HG02588 (cell line): ENCODE measurements around the gene CXorf58.
A peak's percentile ranks its signal among the peaks of the same experiment; 100 is the strongest.

Source experiments
- ATAC-seq: cut with Tn5 transposase; IDR thresholded peaks from one replicate; pipeline ENCODE4 v1.9.1; 2021; ENCODE audit warnings: mild to moderate bottlenecking, moderate library complexity; ENCODE audit not compliant: unreplicated experiment

The CXorf58 gene

GRCh38 chrX:23900220-23900797 lies 7.5 kb upstream of the CXorf58 start:
- ATAC-seq = no peak

- no peak for ATAC-seq
Observed at GRCh38 chrX:23901060-23901459, 6.7 kb upstream of the CXorf58 start.

- no peak for ATAC-seq
Observed at GRCh38 chrX:23901805-23902204, 6.0 kb upstream of the CXorf58 start.

- no peak for ATAC-seq
Observed at GRCh38 chrX:23902419-23902818, 5.4 kb upstream of the CXorf58 start.

- no peak for ATAC-seq
Observed at GRCh38 chrX:23904096-23904495, 3.7 kb upstream of the CXorf58 start.

GRCh38 chrX:23907111-23907497 lies 702 bp upstream of the CXorf58 start:
- ATAC-seq = peak; percentile 3

GRCh38 chrX:23908219-23909004 lies 606 bp downstream of the CXorf58 start:
- ATAC-seq = no peak

- no peak for ATAC-seq
Observed at GRCh38 chrX:23911126-23911835, 3.5 kb downstream of the CXorf58 start.

- ATAC-seq = no peak
Observed at GRCh38 chrX:23919148-23919547, 11.3 kb downstream of the CXorf58 start.

GRCh38 chrX:23919706-23920320 lies 12.0 kb downstream of the CXorf58 start:
- ATAC-seq = no peak

GRCh38 chrX:23926015-23926414 lies 18.2 kb downstream of the CXorf58 start:
- ATAC-seq = no peak

- ATAC-seq = no peak
Observed at GRCh38 chrX:23930894-23931604, 23.2 kb downstream of the CXorf58 start.

GRCh38 chrX:23932046-23932445 lies 24.2 kb downstream of the CXorf58 start:
- ATAC-seq = no peak

GRCh38 chrX:23935106-23935505 lies 27.3 kb downstream of the CXorf58 start:
- ATAC-seq = no peak

GRCh38 chrX:23936180-23936579 lies 28.4 kb downstream of the CXorf58 start:
- ATAC-seq = no peak

GRCh38 chrX:23937100-23937499 lies 29.3 kb downstream of the CXorf58 start:
- no peak for ATAC-seq

GRCh38 chrX:23938690-23939089 lies 30.9 kb downstream of the CXorf58 start:
- ATAC-seq = no peak

- no peak for ATAC-seq
Observed at GRCh38 chrX:23939203-23939602, 31.4 kb downstream of the CXorf58 start.

GRCh38 chrX:23944234-23944633 lies 36.4 kb downstream of the CXorf58 start:
- ATAC-seq = no peak

GRCh38 chrX:23945206-23945605 lies 37.4 kb downstream of the CXorf58 start:
- ATAC-seq = no peak

GRCh38 chrX:23952391-23952790 lies 44.6 kb downstream of the CXorf58 start:
- ATAC-seq = no peak
